HG02981 (cell line): ENCODE measurements around the gene OR5AC2.

Experiments used
- ATAC-seq: cut with Tn5 transposase; IDR thresholded peaks from one replicate; pipeline ENCODE4 v1.9.1; 2021; ENCODE audit warnings: mild to moderate bottlenecking, moderate library complexity; ENCODE audit not compliant: unreplicated experiment

OR5AC2 gene

DNA sequence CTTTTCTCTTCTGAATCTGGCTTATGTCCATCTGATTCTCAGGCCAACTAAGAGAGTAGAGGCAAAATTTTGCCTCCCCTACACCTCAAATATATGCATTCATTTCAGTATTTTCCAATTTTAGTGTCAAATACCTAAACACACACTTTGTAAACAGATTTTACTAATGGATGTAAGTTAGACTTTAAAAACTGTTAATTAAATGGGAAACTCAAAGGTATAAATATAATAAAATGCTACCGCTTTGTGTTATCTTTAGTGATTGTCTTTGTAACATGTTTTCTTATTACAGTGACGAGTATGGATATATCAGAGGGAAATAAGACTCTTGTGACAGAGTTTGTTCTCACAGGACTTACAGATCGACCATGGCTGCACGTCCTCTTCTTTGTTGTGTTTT, at the start of gene OR5AC2:
TSS of gene OR5AC2 (plus strand) at position 301 of the 400 bp plus-strand sequence. CDS start at position 301, 0 bp downstream.
- ATAC-seq, result no peak

DNA sequence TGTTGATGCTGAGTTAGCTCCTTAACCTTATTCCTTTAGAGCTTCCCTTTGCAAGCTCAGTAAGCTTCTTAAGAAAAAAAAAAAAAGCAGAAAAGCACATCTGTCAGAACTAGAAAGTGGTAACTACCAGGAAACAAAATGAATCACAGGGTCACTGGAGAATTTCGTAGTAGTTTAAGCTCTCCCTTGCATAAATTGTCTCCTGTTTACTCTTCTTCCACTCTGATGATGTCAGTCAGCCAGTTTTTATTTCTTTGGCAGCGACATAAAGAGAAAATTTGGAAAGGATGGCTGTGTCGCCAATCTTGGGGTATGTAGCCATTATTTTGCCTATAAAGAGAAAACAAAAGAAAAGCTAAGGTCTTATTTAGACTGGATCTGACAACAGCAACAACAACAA, 48.7 kb upstream of the OR5AC2 start:
- ATAC-seq, result no peak

DNA sequence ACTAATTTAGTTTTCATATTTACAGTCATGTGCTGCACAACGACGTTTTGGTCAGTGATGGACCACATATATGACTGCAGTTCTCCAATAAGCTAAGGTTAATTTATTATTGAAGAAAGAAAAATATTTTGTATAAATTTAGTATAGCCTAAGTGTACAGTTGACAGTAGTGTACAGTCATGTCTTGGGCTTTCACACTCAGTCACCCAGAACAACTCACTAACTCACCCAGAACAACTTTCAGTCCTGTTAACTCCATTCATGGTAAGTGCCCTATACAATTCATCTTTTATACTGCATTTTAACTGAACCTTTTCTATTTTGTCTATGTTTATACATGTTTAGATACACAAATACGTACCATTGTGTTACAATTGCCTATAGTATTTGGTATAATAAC, 48.1 kb upstream of the OR5AC2 start:
- ATAC-seq, result peak; percentile 12

GRCh38 chr3:98039322-98040024, 47.5 kb upstream of the OR5AC2 start:
- ATAC-seq, result peak; percentile 94

DNA sequence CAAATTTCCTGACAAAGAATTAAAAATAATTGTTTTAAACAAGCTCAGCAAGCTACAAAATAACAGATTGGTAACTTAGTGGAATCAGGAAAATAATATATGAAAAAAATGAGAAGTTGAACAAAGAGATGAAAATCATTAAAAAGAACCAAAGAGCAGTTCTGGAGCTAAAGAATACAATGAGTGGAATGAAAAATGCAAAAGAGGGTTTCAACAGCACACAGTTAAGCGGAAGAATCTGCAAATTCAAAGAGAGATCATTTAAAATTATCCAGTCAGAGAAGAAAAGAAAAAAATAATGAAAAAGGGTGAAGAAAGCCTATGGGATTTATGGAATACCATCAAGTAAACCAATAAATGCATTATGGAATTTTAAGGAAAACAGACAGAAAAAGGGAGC, 45.6 kb upstream of the OR5AC2 start:
- no peak for ATAC-seq

DNA sequence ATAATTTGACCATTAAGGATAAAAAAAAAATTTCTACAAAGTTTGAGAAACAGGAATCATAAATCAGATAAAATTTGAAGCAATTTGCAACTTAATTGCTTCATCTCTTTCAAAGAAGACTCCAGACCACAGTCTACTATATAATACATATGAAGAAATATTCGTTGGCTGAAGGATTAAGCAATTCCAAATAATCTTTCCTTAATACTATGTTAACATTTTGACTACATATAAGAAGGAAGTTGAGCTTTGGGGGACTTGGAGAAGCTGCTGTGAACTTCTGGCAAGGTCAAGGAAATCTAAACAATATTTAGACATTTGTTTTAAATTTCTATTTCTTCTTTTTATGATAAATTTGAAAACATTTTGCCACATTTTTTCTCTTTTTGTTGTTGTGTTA, 38.4 kb upstream of the OR5AC2 start:
- no peak for ATAC-seq

DNA sequence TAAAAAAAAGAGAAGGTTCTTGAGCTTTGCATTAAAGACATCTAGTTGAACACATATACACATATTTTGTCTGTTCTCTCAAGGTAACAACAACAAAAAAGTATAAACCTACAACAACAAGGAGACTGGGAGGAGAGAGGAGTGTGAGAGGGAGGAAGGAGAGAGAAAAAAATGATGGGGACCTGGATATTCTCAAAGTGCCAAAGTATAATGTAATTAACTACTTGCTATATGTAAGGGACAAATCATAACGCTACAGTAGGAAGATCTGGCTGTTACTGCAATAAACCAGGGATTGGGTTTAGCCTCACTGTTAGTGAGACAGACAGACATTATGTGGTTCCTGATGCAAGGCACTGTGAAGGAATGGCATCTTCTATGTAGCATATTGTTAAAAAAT, 37.7 kb upstream of the OR5AC2 start:
- no peak for ATAC-seq

- no peak for ATAC-seq
Observed at GRCh38 chr3:98056035-98056434, 30.9 kb upstream of the OR5AC2 start.

- ATAC-seq, result no peak
Observed at GRCh38 chr3:98057631-98058030, 29.3 kb upstream of the OR5AC2 start.

GRCh38 chr3:98058244-98058960, 28.6 kb upstream of the OR5AC2 start:
- no peak for ATAC-seq

- no peak for ATAC-seq
Observed at GRCh38 chr3:98068824-98069223, 18.1 kb upstream of the OR5AC2 start.

DNA sequence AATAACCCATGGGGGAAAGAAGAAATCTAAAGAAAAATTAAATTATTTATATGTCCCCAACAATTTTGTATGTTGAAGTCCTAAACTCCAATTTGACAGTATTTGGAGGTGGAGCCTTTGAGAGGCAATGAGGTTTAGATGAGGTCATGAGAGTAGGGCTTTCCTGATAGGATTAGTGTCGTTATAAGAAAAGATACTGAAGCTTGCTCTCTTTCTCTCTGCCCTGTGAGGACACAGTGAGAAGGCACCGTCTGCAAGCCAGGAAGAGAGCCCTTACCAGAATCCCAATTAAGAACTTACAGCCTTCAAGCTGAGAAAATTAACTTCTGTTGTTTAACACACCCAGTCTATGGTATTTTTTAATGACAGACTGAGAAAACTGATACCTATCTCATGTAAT, 16.1 kb upstream of the OR5AC2 start:
- no peak for ATAC-seq

GRCh38 chr3:98073486-98073885, 13.5 kb upstream of the OR5AC2 start:
- no peak for ATAC-seq

GRCh38 chr3:98095882-98096281, 8.9 kb downstream of the OR5AC2 start:
- ATAC-seq, result no peak

- ATAC-seq, result no peak
Observed at GRCh38 chr3:98099848-98100247, 12.9 kb downstream of the OR5AC2 start.

GRCh38 chr3:98108162-98108561, 21.2 kb downstream of the OR5AC2 start:
- no peak for ATAC-seq

DNA sequence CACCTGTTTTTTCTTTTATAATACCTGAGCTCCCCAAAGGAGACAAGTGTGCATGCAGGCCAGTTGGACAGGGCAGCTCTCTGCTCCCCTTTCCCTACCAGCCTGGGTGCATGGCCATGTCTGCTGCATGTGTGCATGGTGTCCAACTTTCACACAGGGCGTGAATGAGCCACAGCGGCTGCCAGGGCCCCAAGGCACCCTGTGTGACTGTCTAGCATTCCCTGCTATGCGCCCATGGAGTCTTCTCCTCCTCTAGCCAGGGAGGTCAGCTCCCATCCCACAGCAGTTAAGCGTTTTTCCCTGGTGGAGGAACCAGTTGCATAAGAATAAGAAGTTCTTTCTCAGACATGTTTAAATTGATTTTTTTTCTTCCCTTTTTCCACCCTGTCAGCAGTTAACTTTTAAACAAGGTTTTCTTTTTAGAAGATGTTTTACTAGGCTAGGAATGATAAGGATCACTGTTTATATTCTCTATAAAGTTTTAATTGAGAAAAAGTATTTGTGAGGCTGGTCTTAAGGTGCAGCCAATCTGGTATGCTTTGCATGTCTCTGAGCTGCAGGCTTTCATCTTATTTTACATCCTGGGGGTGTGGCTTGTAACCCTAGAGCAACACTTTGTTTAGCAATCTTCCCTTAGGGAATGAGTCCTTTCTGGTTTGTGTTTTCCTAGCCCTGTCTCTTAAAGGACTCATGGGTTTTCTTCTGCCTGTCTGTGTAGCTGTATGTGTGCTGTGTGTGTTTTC, 23.0 kb downstream of the OR5AC2 start:
- ATAC-seq, result no peak

DNA sequence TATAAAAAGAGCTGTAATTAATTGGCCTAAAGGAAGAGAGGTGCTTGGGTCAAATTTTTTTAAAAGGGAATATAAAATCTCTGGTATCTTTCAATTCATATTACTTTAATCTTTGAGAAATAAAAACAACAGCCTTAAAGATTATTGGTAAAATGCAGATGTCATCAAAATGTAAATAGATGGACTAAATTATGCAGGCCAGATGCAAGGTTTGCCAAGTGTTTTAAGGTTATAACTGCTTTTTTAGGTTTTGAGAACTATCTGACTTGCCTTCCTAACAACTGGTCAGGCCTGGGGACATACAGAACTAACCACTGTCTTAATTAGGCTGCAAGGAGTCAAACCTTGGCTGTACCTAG, 23.6 kb downstream of the OR5AC2 start:
- no peak for ATAC-seq

- ATAC-seq, result no peak
Observed at GRCh38 chr3:98114264-98114663, 27.3 kb downstream of the OR5AC2 start.

DNA sequence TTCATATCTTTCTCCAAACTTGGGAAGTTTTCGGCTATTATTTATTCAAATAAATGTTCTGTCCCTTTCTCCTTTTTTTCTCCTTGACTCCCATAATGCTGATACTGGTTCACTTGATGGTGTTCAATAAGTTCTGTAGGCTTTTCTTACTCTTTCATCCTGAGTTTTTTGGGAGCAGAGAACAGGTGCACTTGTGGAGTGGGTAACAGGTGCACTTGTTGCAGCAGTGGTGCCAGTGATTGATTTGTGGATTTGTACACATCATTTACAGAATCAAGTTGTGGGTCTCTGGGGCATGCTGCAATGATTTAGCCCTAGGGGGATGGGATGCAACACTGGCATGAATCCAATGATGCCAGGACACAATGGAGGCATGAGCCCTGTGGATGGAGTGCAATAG, 28.7 kb downstream of the OR5AC2 start:
- ATAC-seq, result no peak

GRCh38 chr3:98130421-98130820, 43.4 kb downstream of the OR5AC2 start, which contains the start of gene OR5H1:
OR5H1 (plus strand) TSS chr3:98130721; CDS start chr3:98132698, 1,977 bp downstream.
- no peak for ATAC-seq

DNA sequence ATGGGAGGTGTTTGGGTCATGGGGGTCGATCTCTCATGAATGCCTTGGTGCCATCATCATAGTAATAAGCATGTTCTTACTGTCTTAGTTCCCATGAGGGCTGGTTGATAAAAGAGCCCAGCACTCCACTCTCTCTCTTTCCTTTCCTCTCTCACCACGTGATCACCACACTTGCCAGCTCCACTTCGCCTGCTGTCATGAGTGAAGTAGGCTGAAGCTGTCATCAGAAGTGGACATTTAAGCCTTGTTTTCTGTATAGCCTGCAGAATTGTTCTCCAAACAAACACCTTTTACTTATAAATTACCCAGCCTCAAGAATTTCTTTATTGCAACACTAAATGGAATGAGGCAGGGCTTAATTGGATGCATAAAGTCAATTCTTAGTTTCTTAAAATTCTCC, 49.7 kb downstream of the OR5AC2 start:
- no peak for ATAC-seq
